Neuronal stem cell (in vitro differentiated cells): Measurements from ENCODE around the gene CYP1B1.

Experiments used
- DNase-seq: peaks from one replicate; pipeline ENCODE4 v3.0.0-alpha.2; 2013; ENCODE audit warnings: low spot score
- H2AFZ ChIP-seq: one replicate; pipeline ENCODE4 v1.6.1; 2013; ENCODE audit warnings: mild to moderate bottlenecking, low read length, inconsistent platforms
- H2AK5ac ChIP-seq: 2 replicates; pipeline ENCODE4 v1.6.1; 2013; ENCODE audit warnings: low read depth, mild to moderate bottlenecking, inconsistent platforms, low read length, moderate library complexity, mixed read lengths
- H2BK120ac ChIP-seq: 2 replicates; pipeline ENCODE4 v1.6.1; 2013; ENCODE audit warnings: low read depth, mild to moderate bottlenecking, inconsistent platforms, low read length, moderate library complexity, mixed read lengths
- H2BK12ac ChIP-seq: one replicate; pipeline ENCODE4 v1.6.1; 2013; ENCODE audit warnings: low read length, inconsistent platforms
- H2BK15ac ChIP-seq: 2 replicates; pipeline ENCODE4 v1.6.1; 2013; ENCODE audit warnings: mild to moderate bottlenecking, low read length, inconsistent platforms, mixed read lengths
- H2BK5ac ChIP-seq: one replicate; pipeline ENCODE4 v1.6.1; 2013; ENCODE audit warnings: inconsistent platforms, mild to moderate bottlenecking, low read length, moderate library complexity
- H3K14ac ChIP-seq: one replicate; pipeline ENCODE4 v1.6.1; 2013; ENCODE audit warnings: low read length, inconsistent platforms
- H3K18ac ChIP-seq: 2 replicates; pipeline ENCODE4 v1.6.1; 2013; ENCODE audit warnings: low read length, inconsistent platforms
- H3K23ac ChIP-seq: 2 replicates; pipeline ENCODE4 v1.6.1; 2013; ENCODE audit warnings: low read depth, mild to moderate bottlenecking, mixed read lengths, low read length, inconsistent platforms; ENCODE audit not compliant: poor library complexity
- H3K27ac ChIP-seq: replicated peaks from 3 replicates; pipeline ENCODE4 v1.5.1; 2013; ENCODE audit warnings: low read length, inconsistent platforms
- H3K27me3 ChIP-seq, 3 experiments: 2 replicates each; pipeline ENCODE4 v1.6.1; 2013; ENCODE audit warnings: low read length in 3 of 3, mild to moderate bottlenecking in 2 of 3, inconsistent platforms in 1 of 3, low read depth in 1 of 3, mixed read lengths in 1 of 3, moderate library complexity in 1 of 3; ENCODE audit not compliant: control insufficient read depth in 3 of 3, insufficient read depth in 3 of 3
- H3K36me3 ChIP-seq, 2 donors: replicated peaks in 1 of 2; 2 replicates each; pipeline ENCODE4 v1.6.1; 2013; ENCODE audit warnings: low read length in 2 of 2; ENCODE audit not compliant: control insufficient read depth in 2 of 2, insufficient read depth in 2 of 2
- H3K4ac ChIP-seq: 2 replicates; pipeline ENCODE4 v1.6.1; 2013; ENCODE audit warnings: inconsistent platforms, mild to moderate bottlenecking, low read length, moderate library complexity
- H3K4me1 ChIP-seq, 2 donors: 1 replicate in 1 of 2; 2 replicates in 1 of 2; pipeline ENCODE4 v1.6.1; 2013; ENCODE audit warnings: low read length in 2 of 2, low read depth in 1 of 2; ENCODE audit not compliant: control insufficient read depth in 2 of 2, insufficient read depth in 1 of 2
- H3K4me2 ChIP-seq: one replicate; pipeline ENCODE4 v1.6.1; 2013; ENCODE audit warnings: mild to moderate bottlenecking, low read length, inconsistent platforms; ENCODE audit not compliant: insufficient read depth, poor library complexity, severe bottlenecking
- H3K4me3 ChIP-seq, 2 donors: 2 replicates each; pipeline ENCODE4 v1.5.1; 2013; ENCODE audit warnings: low read length in 2 of 2, mild to moderate bottlenecking in 2 of 2, inconsistent platforms in 1 of 2, moderate library complexity in 1 of 2
- H3K79me1 ChIP-seq: one replicate; pipeline ENCODE4 v1.6.1; 2013; ENCODE audit warnings: low read depth, mild to moderate bottlenecking, inconsistent platforms, low read length, moderate library complexity
- H3K9ac ChIP-seq: one replicate; pipeline ENCODE4 v1.6.1; 2013; ENCODE audit warnings: mild to moderate bottlenecking, low read depth, low read length, inconsistent platforms; ENCODE audit not compliant: poor library complexity
- H3K9me3 ChIP-seq, 2 donors: replicated peaks in 1 of 2; 2 replicates each; pipeline versions ENCODE3 to v1.6.1; 2013; ENCODE audit warnings: low read length in 2 of 2, mild to moderate bottlenecking in 2 of 2, inconsistent platforms in 1 of 2, low read depth in 1 of 2, mixed read lengths in 1 of 2, moderate library complexity in 1 of 2; ENCODE audit not compliant: control insufficient read depth in 2 of 2, insufficient read depth in 1 of 2
- H4K8ac ChIP-seq: one replicate; pipeline ENCODE4 v1.6.1; 2013; ENCODE audit warnings: low read depth, mild to moderate bottlenecking, inconsistent platforms, low read length, moderate library complexity
- H4K91ac ChIP-seq: one replicate; pipeline ENCODE4 v1.6.1; 2013; ENCODE audit warnings: low read length, low read depth, mild to moderate bottlenecking, inconsistent platforms; ENCODE audit not compliant: poor library complexity
- WGBS, 2 donors: extraction: QIAGEN DNeasy Blood & Tissue Kit; methylation state at CpG; one replicate each; pipeline ENCODE4 v1.1.7; 2013; ENCODE audit warnings: missing lambda C conversion rate in 2 of 2, mixed read lengths in 1 of 2; ENCODE audit not compliant: insufficient read length in 2 of 2, insufficient replicate concordance in 1 of 2; ENCODE audit errors: extremely low coverage in 2 of 2; 5-methylcytosine and 5-hydroxymethylcytosine counted together

The CYP1B1 gene

GRCh38 chr2:38121481-38121880 is 45.5 kb upstream of the CYP1B1 start:
- Histone ChIP-seq H3K18ac (no peak overlapping the region), H2BK5ac (no peak overlapping the region), H3K4me1 (no peaks in the 10 kb centered on the region), H2AK5ac (no peak overlapping the region), H4K91ac (no peak overlapping the region), H2BK12ac (no peak overlapping the region), H2BK120ac (no peak overlapping the region), H3K14ac (no peak overlapping the region), H3K23ac (no peak overlapping the region), H2BK15ac (no peak overlapping the region), H3K27ac (no peak overlapping the region), H3K4me3 (no peak overlapping the region), H3K4me2 (no peak overlapping the region), H3K9ac (no peak overlapping the region), H3K79me1 (no peaks in the 10 kb centered on the region), H3K4ac (no peak overlapping the region), H3K27me3 (no peaks in the 10 kb centered on the region), H2AFZ (no peak overlapping the region), H3K9me3 (peaks cover 0 to 2% of the 10 kb centered on the region in 2 donors), H4K8ac (no peak overlapping the region), H3K36me3 (no peaks in the 10 kb centered on the region)
- DNase-seq: no peak
- WGBS, 2 donors: no CpG with 5 or more reads among the region's 2 CpGs

- H3K9me3 ChIP-seq: no peaks in the 10 kb centered on the region
- H2BK15ac ChIP-seq: no peak overlapping the region
- H3K36me3 ChIP-seq: no peaks in the 10 kb centered on the region
- no peak overlapping the region for H3K23ac ChIP-seq
- H3K4me1 ChIP-seq: no peaks in the 10 kb centered on the region
- H3K79me1 ChIP-seq: no peaks in the 10 kb centered on the region
- no peak for DNase-seq
- H3K14ac ChIP-seq: no peak overlapping the region
- no peak overlapping the region for H2BK120ac ChIP-seq
- H2AFZ ChIP-seq: no peak overlapping the region
- H3K4me2 ChIP-seq: no peak overlapping the region
- H3K27ac ChIP-seq: no peak overlapping the region
- no peaks in the 10 kb centered on the region for H3K27me3 ChIP-seq
- no peak overlapping the region for H4K91ac ChIP-seq
- H3K18ac ChIP-seq: no peak overlapping the region
- H2BK5ac ChIP-seq: no peak overlapping the region
- no peak overlapping the region for H4K8ac ChIP-seq
- no peak overlapping the region for H3K4ac ChIP-seq
- H3K4me3 ChIP-seq: no peak overlapping the region
- no peak overlapping the region for H2AK5ac ChIP-seq
- H2BK12ac ChIP-seq: no peak overlapping the region
- H3K9ac ChIP-seq: no peak overlapping the region
- no CpG with 5 or more reads among the region's 5 CpGs for whole genome bisulfite sequencing, 2 donors
Measured at GRCh38 chr2:38120829-38121228, 44.9 kb upstream of the CYP1B1 start.

- Histone ChIP-seq H2BK5ac (no peak overlapping the region), H3K14ac (no peak overlapping the region), H2BK12ac (no peak overlapping the region), H3K23ac (no peak overlapping the region), H3K4me1 (no peaks in the 10 kb centered on the region), H3K4me3 (no peak overlapping the region), H3K18ac (no peak overlapping the region), H4K8ac (no peak overlapping the region), H3K4me2 (no peak overlapping the region), H3K4ac (no peak overlapping the region), H2BK120ac (no peak overlapping the region), H3K79me1 (no peaks in the 10 kb centered on the region), H3K27me3 (no peaks in the 10 kb centered on the region), H3K9ac (no peak overlapping the region), H2AFZ (no peak overlapping the region), H2BK15ac (no peak overlapping the region), H2AK5ac (no peak overlapping the region), H3K36me3 (no peaks in the 10 kb centered on the region), H4K91ac (no peak overlapping the region), H3K27ac (no peak overlapping the region), H3K9me3 (no peaks in the 10 kb centered on the region)
- no peak for DNase-seq
- whole genome bisulfite sequencing, 2 donors: no CpG with 5 or more reads among the region's 2 CpGs
Measured at GRCh38 chr2:38120264-38120592, 44.3 kb upstream of the CYP1B1 start.

GRCh38 chr2:38116762-38117161 is 40.8 kb upstream of the CYP1B1 start:
- WGBS, 2 donors: no CpG with 5 or more reads among the region's 3 CpGs
- H2AFZ ChIP-seq: no peak overlapping the region

More at GRCh38 chr2:38116762-38117161, 40.8 kb upstream of the CYP1B1 start:
- no peaks in the 10 kb centered on the region for H3K27me3 ChIP-seq
- no peak overlapping the region for H3K4ac ChIP-seq
- no peak overlapping the region for H3K18ac ChIP-seq
- H3K23ac ChIP-seq: no peak overlapping the region
- no peak overlapping the region for H2BK120ac ChIP-seq
- H3K9ac ChIP-seq: no peak overlapping the region
- no peak overlapping the region for H4K8ac ChIP-seq
- no peak overlapping the region for H3K27ac ChIP-seq
- H3K14ac ChIP-seq: no peak overlapping the region
- no peak overlapping the region for H2BK12ac ChIP-seq
- no peaks in the 10 kb centered on the region for H3K36me3 ChIP-seq
- H3K4me2 ChIP-seq: no peak overlapping the region
- no peak for DNase-seq
- H3K79me1 ChIP-seq: no peaks in the 10 kb centered on the region
- H4K91ac ChIP-seq: no peak overlapping the region
- no peak overlapping the region for H2BK5ac ChIP-seq
- no peak overlapping the region for H3K4me3 ChIP-seq
- H3K9me3 ChIP-seq: no peaks in the 10 kb centered on the region
- peaks cover 0 to 6% of the 10 kb centered on the region in 2 donors for H3K4me1 ChIP-seq
- no peak overlapping the region for H2AK5ac ChIP-seq
- no peak overlapping the region for H2BK15ac ChIP-seq
